Left lung (tissue), 10 donors: ENCODE data around the gene CMTM4. TPM values are rescaled to one million over a fixed set of nuclear protein-coding genes. Genes with fewer than 3 reads are reported as not detected.
"Not testable (repeated sequence)": the region's sequence is repeated elsewhere in the genome, so short reads cannot be mapped to it uniquely, and the experiment has no call there.

Experiments used
- ATAC-seq: fragments of 200-7000 bp; cut with Tn5 transposase; one replicate; pipeline ENCODE4 v1.9.1; 2020; ENCODE audit warnings: moderate library complexity
- DNase-seq, 4 donors: peaks; one replicate each; pipeline ENCODE4 v3.0.0-alpha.2; 2013 to 2020
- H3K27ac ChIP-seq, 2 donors: fragments of 200-600 bp; sonication (generic) in 1 of 2; one replicate each; pipeline versions ENCODE4 v1.5.0 to v1.8.0; 2020 to 2021
- H3K27me3 ChIP-seq, 2 donors: fragments of 200-600 bp; sonication (generic) in 1 of 2; one replicate each; pipeline versions ENCODE4 v1.5.0 to v1.8.0; 2020 to 2021
- H3K36me3 ChIP-seq, 2 donors: fragments of 200-600 bp; sonication (generic) in 1 of 2; one replicate each; pipeline versions ENCODE4 v1.5.0 to v1.8.0; 2020 to 2021
- H3K4me1 ChIP-seq, 2 donors: fragments of 200-600 bp; one replicate each; pipeline ENCODE4 v1.8.0; 2021
- H3K4me3 ChIP-seq, 2 donors: fragments of 200-600 bp; sonication (generic) in 1 of 2; one replicate each; pipeline versions ENCODE4 v1.5.0 to v1.8.0; 2020 to 2021; ENCODE audit warnings: mild to moderate bottlenecking in 1 of 2
- H3K9me3 ChIP-seq, 2 donors: fragments of 200-600 bp; sonication (generic) in 1 of 2; one replicate each; pipeline versions ENCODE4 v1.5.0 to v1.8.0; 2020 to 2021
- intact Hi-C, 2 donors: fragments of 100-400 bp; cut with DNase I; formaldehyde crosslinking; loops; one replicate each; pipeline versions ENCODE4 v1.11.2 to v1.14.2; 2022
- polyA plus RNA-seq, 6 donors: library from polyadenylated mRNA; unstranded; fragments of 120-200 nt; gene quantifications; one replicate each; pipeline ENCODE4 v1.2.1, GENCODE V29; 2013; ENCODE audit not compliant: insufficient read length in 6 of 6
- total RNA-seq, 2 donors: library from RNA; stranded (reverse); fragmentation: NEBNext Ultra II Directional; extraction: Animal tissue kit (Norgen Biotek cat#: 25700); gene quantifications; one replicate each; pipeline ENCODE4 v1.2.1, GENCODE V29; 2021
- TF ChIP-seq, protein P1 (sequence below), 2 donors: fragments of 200-600 bp; sonication (generic) in 1 of 2; IDR thresholded peaks; one replicate each; pipeline versions ENCODE4 v1.5.0 to v1.8.0; 2021; ENCODE audit warnings: antibody characterized with exemption in 2 of 2
- donor health status: DM: no; HTN: yes; CAD: no.
- donor health status: DM: no; HTN: no; CAD: no.

The CMTM4 gene
- total and polyA plus RNA-seq, 8 donors = 25.2 to 72.3 (median 34.6) TPM

DNA sequence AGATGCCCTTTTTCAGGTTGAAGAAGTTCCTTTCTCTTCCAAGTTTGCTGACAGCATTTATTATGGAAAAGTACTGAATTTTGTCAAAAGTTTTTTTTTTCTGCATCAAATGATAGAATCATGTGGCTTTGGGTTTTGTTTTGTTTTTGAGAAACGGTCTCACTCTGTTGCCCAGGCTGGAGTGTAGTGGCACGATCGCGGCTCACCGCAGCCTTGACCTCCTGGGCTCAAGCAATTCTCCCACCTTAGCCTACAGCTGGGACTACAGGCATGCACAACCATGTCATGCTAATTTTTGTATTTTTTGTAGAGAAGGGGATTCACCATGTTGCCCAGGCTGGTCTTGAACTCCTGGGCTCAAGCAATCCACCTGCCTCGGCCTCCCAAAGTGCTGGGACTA is 7.3 kb downstream of the CMTM4 start:
- ATAC-seq (no peak), DNase-seq (no peak)
- Histone ChIP-seq H3K36me3 (no peaks in the 10 kb centered on the region), H3K4me1 (peaks cover 0 to 16% of the 10 kb centered on the region in 2 donors), H3K4me3 (no peak overlapping the region), H3K9me3 (no peaks in the 10 kb centered on the region), H3K27me3 (no peaks in the 10 kb centered on the region), H3K27ac (no peak overlapping the region)
- TF ChIP-seq, protein P1, sequence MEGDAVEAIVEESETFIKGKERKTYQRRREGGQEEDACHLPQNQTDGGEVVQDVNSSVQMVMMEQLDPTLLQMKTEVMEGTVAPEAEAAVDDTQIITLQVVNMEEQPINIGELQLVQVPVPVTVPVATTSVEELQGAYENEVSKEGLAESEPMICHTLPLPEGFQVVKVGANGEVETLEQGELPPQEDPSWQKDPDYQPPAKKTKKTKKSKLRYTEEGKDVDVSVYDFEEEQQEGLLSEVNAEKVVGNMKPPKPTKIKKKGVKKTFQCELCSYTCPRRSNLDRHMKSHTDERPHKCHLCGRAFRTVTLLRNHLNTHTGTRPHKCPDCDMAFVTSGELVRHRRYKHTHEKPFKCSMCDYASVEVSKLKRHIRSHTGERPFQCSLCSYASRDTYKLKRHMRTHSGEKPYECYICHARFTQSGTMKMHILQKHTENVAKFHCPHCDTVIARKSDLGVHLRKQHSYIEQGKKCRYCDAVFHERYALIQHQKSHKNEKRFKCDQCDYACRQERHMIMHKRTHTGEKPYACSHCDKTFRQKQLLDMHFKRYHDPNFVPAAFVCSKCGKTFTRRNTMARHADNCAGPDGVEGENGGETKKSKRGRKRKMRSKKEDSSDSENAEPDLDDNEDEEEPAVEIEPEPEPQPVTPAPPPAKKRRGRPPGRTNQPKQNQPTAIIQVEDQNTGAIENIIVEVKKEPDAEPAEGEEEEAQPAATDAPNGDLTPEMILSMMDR (IDR thresholded peaks at IDR 0.05) = no peak
- intact Hi-C loops = no loop called here

DNA sequence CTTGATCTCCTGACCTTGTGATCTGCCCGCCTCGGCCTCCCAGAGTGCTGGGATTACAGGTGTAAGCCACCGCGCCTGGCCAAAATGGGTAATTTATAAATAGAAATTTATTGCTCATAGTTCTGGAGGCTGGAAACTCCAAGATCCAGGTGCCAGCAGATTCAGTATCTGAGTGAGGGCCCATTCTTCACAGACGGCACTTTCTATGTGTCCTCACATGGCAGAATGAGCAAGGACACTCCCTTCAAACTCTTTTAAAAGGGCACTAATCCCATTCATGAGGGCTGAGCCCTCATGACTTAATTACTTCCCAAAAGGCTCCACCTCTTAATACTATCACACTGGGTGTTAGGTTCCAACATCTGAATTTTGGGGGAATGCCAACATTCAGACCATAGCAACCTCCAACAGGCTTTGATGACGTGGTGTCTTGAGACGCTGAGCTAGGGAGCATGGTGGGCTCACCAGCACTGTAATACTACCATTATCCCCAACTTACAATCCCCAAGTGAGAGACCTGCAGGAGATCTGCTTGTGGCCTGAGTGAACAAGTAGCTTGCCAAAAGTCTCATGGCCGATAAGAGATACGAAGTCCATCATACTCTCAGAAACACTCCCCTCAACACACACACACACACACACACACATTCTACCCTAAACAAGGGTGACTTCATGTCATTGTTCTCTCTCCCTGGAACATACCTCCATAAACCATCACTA is 8.5 kb downstream of the CMTM4 start:
- Histone ChIP-seq H3K36me3 (no peaks in the 10 kb centered on the region), H3K4me1 (peaks cover 0 to 4% of the 10 kb centered on the region in 2 donors), H3K27ac (no peak overlapping the region), H3K9me3 (no peaks in the 10 kb centered on the region), H3K27me3 (no peaks in the 10 kb centered on the region), H3K4me3 (no peak overlapping the region)
- intact Hi-C loops = no loop called here
- DNase-seq = no peak
- no peak for ATAC-seq
- TF ChIP-seq, protein P1 (IDR thresholded peaks at IDR 0.05) = no peak

DNA sequence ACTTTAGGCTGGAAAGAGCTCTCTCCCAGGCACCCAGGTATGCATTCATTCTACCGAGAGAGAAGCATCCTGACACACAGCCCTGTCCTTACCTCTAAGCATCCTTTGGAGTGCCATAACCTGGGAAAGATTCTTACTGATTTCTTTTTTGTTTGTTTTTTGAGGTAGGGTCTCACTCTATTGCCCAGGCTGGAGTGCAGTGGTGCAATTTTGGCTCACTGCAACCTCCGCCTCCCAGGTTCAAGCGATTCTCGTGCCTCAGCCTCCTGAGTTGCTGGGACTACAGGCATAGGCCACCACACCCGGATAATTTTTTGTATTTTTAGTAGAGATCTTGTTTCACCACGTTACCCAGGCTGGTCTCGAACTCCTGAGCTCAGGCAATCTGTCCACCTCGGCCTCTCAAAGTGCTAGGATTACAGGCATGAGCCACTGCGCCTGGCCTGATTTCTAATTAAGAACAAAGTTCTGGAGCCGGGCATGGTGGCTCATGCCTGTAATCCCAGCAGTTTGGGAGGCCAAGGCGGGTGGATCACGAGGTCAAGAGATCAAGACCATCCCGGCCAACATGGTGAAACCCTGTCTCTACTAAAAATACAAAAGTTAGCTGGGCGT is 10.9 kb downstream of the CMTM4 start:
- H3K27ac ChIP-seq, H3K9me3 ChIP-seq, DNase-seq, ATAC-seq, H3K4me3 ChIP-seq, H3K4me1 ChIP-seq, H3K27me3 ChIP-seq, H3K36me3 ChIP-seq, intact Hi-C loops: not testable (repeated sequence)

DNA sequence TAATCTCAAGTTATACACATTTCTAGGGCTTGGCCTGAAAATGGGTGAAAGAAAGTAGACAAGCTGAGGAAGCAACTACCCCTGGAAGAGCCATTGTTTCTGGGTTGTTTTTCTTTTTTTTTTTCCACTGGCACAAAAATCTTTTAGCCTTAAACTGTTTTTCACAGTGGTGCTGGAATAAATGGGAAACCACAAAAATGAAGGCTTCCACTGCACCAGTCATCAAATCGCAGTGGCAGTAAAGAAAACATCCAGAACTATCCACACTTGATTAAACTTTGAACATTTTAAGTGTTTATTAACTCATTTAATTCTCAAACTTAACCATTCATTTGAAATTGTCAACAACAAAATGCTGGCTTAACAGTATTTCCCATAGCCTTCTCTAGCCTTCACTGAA is 14.3 kb downstream of the CMTM4 start:
- no peaks in the 10 kb centered on the region for H3K27me3 ChIP-seq
- ATAC-seq = no peak
- H3K9me3 ChIP-seq = no peaks in the 10 kb centered on the region
- peak overlapping the region in 1 of 2 donors; percentile 11 for H3K27ac ChIP-seq
- H3K4me1 ChIP-seq = no peaks in the 10 kb centered on the region
- DNase-seq = no peak
- peaks cover 0 to 13% of the 10 kb centered on the region in 2 donors for H3K36me3 ChIP-seq
- TF ChIP-seq, protein P1 (IDR thresholded peaks at IDR 0.05) = no peak
- H3K4me3 ChIP-seq = no peak overlapping the region
- intact Hi-C loops = no loop called here

DNA sequence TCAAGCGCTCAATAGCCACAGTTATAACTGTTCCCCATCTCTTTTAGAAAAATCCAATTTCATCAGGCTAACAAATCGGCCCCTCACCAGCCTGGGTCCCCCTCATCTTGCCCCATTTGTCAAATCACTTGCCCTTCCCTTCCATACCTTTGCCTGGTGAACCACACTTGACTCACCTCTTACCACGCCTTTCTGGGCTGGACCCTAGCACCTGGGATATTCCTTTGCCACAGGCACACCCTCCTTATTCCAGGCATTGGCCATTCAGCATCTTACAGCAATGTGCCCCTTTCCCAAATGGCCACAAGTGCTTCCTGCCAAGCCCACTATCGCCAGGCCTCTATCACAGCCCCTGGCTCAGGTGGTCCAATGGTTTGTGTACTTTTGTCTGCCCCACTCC is 14.9 kb downstream of the CMTM4 start:
- DNase-seq (no peak), ATAC-seq (no peak)
- Histone ChIP-seq H3K27me3 (no peaks in the 10 kb centered on the region), H3K4me1 (no peaks in the 10 kb centered on the region), H3K36me3 (peaks cover 0 to 15% of the 10 kb centered on the region in 2 donors), H3K27ac (no peak overlapping the region), H3K9me3 (no peaks in the 10 kb centered on the region), H3K4me3 (no peak overlapping the region)
- intact Hi-C loops = no loop called here
- TF ChIP-seq, protein P1 (IDR thresholded peaks at IDR 0.05) = no peak
